HepG2 (cell line): ENCODE results near the gene KLF3. TPM values are rescaled to one million over a fixed set of nuclear protein-coding genes. Genes with fewer than 3 reads are reported as not detected.

ENCODE experiments used
- DR1 ChIP-seq: sonication (generic); formaldehyde crosslinking; IDR thresholded peaks from 2 replicates; pipeline ENCODE4 v1.8.0; 2021; ENCODE audit warnings: mild to moderate bottlenecking, missing genetic modification reagents, inconsistent platforms
- GATA4 ChIP-seq: sonication (generic); IDR thresholded peaks from 2 replicates; pipeline ENCODE4 v1.6.1; 2016; ENCODE audit warnings: antibody characterized with exemption, low read depth, borderline replicate concordance
- GATAD1 ChIP-seq: IDR thresholded peaks from 2 replicates; pipeline ENCODE4 v1.6.1; 2016; ENCODE audit warnings: missing genetic modification reagents, missing compliant biosample characterization
- GATAD2A ChIP-seq: IDR thresholded peaks from 2 replicates; pipeline ENCODE4 v1.6.1; 2016
- ISL2 ChIP-seq: sonication (generic); formaldehyde crosslinking; IDR thresholded peaks from 2 replicates; pipeline ENCODE4 v1.5.0; 2020; ENCODE audit warnings: missing genetic modification reagents
- ISX ChIP-seq: sonication (generic); formaldehyde crosslinking; conservative IDR thresholded peaks from 2 replicates; pipeline ENCODE4 v1.5.0; 2020; ENCODE audit warnings: missing genetic modification reagents
- MED13 ChIP-seq: sonication (generic); formaldehyde crosslinking; IDR thresholded peaks from 2 replicates; pipeline ENCODE4 v1.5.0; 2020; ENCODE audit warnings: missing genetic modification reagents
- MXD4 ChIP-seq: IDR thresholded peaks from 2 replicates; pipeline ENCODE4 v1.6.1; 2016; ENCODE audit warnings: mild to moderate bottlenecking, missing biosample characterization, missing genetic modification reagents
- NFIC ChIP-seq: IDR thresholded peaks from 2 replicates; pipeline ENCODE4 v1.6.1; 2012; ENCODE audit warnings: mild to moderate bottlenecking, low read length, inconsistent platforms
- RXRB ChIP-seq: IDR thresholded peaks from 2 replicates; pipeline ENCODE4 v1.6.1; 2016; ENCODE audit warnings: borderline replicate concordance, missing genetic modification reagents, missing compliant biosample characterization
- SETDB1 ChIP-seq: sonication (generic); formaldehyde crosslinking; IDR thresholded peaks from 2 replicates; pipeline ENCODE4 v1.5.1; 2020; ENCODE audit warnings: missing genetic modification reagents, mild to moderate bottlenecking, borderline replicate concordance
- SMC3 ChIP-seq: IDR thresholded peaks from 2 replicates; pipeline ENCODE4 v1.6.1; 2011; ENCODE audit warnings: low read length, improper control_type of control experiment
- STAG1 ChIP-seq: sonication (generic); formaldehyde crosslinking; IDR thresholded peaks from 2 replicates; pipeline ENCODE4 v1.4.0; 2020; ENCODE audit warnings: missing genetic modification reagents
- TBL1XR1 ChIP-seq: fragments of 150-350 bp; IDR thresholded peaks from 2 replicates; pipeline ENCODE4 v1.6.1; 2014; ENCODE audit warnings: borderline replicate concordance, low read length; ENCODE audit not compliant: partially characterized antibody
- ZBTB1 ChIP-seq: sonication (generic); formaldehyde crosslinking; IDR thresholded peaks from 2 replicates; pipeline ENCODE4 v1.4.0; 2020; ENCODE audit warnings: missing genetic modification reagents, borderline replicate concordance
- ZBTB3 ChIP-seq: sonication (generic); formaldehyde crosslinking; IDR thresholded peaks from 2 replicates; pipeline ENCODE4 v1.4.0; 2020; ENCODE audit warnings: low read depth, mild to moderate bottlenecking, moderate library complexity, missing genetic modification reagents, borderline replicate concordance
- ZBTB8A ChIP-seq: sonication (generic); formaldehyde crosslinking; IDR thresholded peaks from 2 replicates; pipeline ENCODE4 v1.4.0; 2020; ENCODE audit warnings: mild to moderate bottlenecking, low read depth, missing genetic modification reagents, borderline replicate concordance
- ZFY ChIP-seq: sonication (generic); formaldehyde crosslinking; IDR thresholded peaks from 2 replicates; pipeline ENCODE4 v1.4.0; 2020; ENCODE audit warnings: missing genetic modification reagents
- ZMYM2 ChIP-seq: sonication (generic); formaldehyde crosslinking; IDR thresholded peaks from 2 replicates; pipeline ENCODE4 v1.8.0; 2022; ENCODE audit warnings: mild to moderate bottlenecking, missing genetic modification reagents
- ZNF20 ChIP-seq: sonication (generic); formaldehyde crosslinking; IDR thresholded peaks from 2 replicates; pipeline ENCODE4 v1.4.0; 2020; ENCODE audit warnings: mild to moderate bottlenecking, moderate library complexity, missing genetic modification reagents
- ZNF335 ChIP-seq: sonication (generic); formaldehyde crosslinking; IDR thresholded peaks from 2 replicates; pipeline ENCODE4 v1.4.0; 2020; ENCODE audit warnings: missing genetic modification reagents
- ZNF703 ChIP-seq: sonication (generic); formaldehyde crosslinking; IDR thresholded peaks from 2 replicates; pipeline ENCODE4 v1.5.1; 2020; ENCODE audit warnings: missing genetic modification reagents, mild to moderate bottlenecking, moderate library complexity, borderline replicate concordance
- ZNF792 ChIP-seq: IDR thresholded peaks from 2 replicates; pipeline ENCODE4 v1.6.1; 2016
- polyA plus RNA-seq, 8 experiments: library from polyadenylated mRNA; depleted of rRNA in 3 of 8; stranded (reverse) in 7 of 8; unstranded in 1 of 8; fragments of >200 nt; fragmentation: Illumina TruSeq in 4 of 8; extraction: Trizol in 4 of 8; gene quantifications; 2 replicates each; pipeline versions ENCODE4 v1.2.1 to v1.2.3, GENCODE V29; 2011 to 2016; ENCODE audit warnings: low read depth in 4 of 8, missing spikeins in 1 of 8, mixed read lengths in 1 of 8; ENCODE audit not compliant: insufficient read depth in 1 of 8
- total RNA-seq, 5 experiments: library from RNA; depleted of rRNA; stranded (reverse); fragments of >200 nt; fragmentation: Illumina TruSeq; extraction: Trizol; gene quantifications; 2 replicates each; pipeline ENCODE4 v1.2.3, GENCODE V29; 2016; ENCODE audit warnings: low read depth in 1 of 5
- TF ChIP-seq, protein P1 (sequence below): sonication (generic); formaldehyde crosslinking; conservative IDR thresholded peaks from 2 replicates; pipeline ENCODE4 v1.5.0; 2020; ENCODE audit warnings: missing genetic modification reagents
- TF ChIP-seq, protein P2 (sequence below): IDR thresholded peaks from 2 replicates; pipeline ENCODE4 v1.6.1; 2016; ENCODE audit warnings: control low read depth
- TF ChIP-seq, protein P3 (sequence below): sonication (generic); formaldehyde crosslinking; IDR thresholded peaks from 2 replicates; pipeline ENCODE4 v1.9.0; 2021; ENCODE audit warnings: missing genetic modification reagents, borderline replicate concordance
- TF ChIP-seq, protein P4 (sequence below): sonication (generic); formaldehyde crosslinking; IDR thresholded peaks from 2 replicates; pipeline ENCODE4 v1.5.0; 2020; ENCODE audit warnings: missing genetic modification reagents

The KLF3 gene
- total and polyA plus RNA-seq, 2 of the 13 experiments (the other 11 are each of a cell fraction or from before 2014, with no cell fraction given) = 29.1 to 37.8 TPM

DNA sequence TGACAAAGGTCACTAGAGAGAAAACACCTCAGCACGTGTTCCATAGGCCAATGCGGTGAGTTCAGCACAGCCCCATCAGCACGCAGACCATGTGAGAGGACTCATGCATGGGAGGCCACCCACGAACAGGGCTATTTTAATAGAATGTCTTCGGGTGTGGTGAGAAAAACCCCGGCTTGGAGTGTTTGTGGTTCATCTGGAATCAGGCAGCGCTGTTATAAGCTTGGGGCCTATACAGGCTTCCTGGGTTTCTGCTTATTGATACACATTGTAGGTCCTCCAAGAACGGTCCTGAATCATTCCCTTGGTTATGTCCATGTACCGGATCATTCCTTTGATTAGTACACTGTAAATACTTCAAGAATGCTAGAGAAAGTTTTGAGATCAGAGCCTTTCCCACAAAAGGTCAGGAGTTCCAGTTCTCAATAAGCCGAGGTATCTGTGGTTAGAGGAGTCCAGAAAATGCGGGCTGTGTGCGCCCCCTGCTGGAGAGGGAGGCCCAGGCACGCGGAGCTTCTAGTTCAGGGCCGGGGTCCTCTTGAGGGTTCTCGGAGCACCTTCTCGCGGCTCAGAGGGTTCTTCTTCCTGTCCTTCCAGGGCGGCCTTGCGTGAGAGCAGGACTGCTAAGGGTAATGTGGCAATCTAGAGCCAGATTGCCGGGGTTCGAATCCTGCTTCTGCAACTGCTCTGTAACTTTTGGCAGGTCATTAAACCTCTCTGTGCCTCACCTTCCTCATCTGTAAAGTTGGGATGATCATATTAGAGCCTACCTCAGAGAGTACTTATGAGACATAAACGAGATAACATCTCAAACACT is 67.0 kb downstream of the KLF3 start (continued):
- TF ChIP-seq MXD4 (CRISPR knock-in tag) (no peak), SETDB1 (CRISPR knock-in tag) (no peak), ZNF20 (CRISPR knock-in tag) (no peak), ZNF703 (CRISPR knock-in tag) (no peak), ISX (CRISPR knock-in tag) (no peak), TBL1XR1 (no peak), ZMYM2 (CRISPR knock-in tag) (no peak), ISL2 (0 out of 2 replicates have a peak, but pooled peaks have one; percentile 29), MED13 (CRISPR knock-in tag) (no peak), GATAD1 (CRISPR knock-in tag) (no peak), ZNF792 (CRISPR knock-in tag) (no peak), SMC3 (peak; percentile 69), ZBTB1 (no peak), RXRB (CRISPR knock-in tag) (no peak), ZBTB3 (CRISPR knock-in tag) (no peak), NFIC (no peak), ZNF335 (CRISPR knock-in tag) (no peak), STAG1 (CRISPR knock-in tag) (peak; percentile 99), DR1 (CRISPR knock-in tag) (no peak), GATA4 (no peak), ZFY (peak; percentile 36; the same call in 1 of the 2 replicates), ZBTB8A (CRISPR knock-in tag) (no peak), GATAD2A (CRISPR knock-in tag) (0 out of 2 replicates have a peak, but pooled peaks have one; percentile 8)
- TF ChIP-seq, protein P1, sequence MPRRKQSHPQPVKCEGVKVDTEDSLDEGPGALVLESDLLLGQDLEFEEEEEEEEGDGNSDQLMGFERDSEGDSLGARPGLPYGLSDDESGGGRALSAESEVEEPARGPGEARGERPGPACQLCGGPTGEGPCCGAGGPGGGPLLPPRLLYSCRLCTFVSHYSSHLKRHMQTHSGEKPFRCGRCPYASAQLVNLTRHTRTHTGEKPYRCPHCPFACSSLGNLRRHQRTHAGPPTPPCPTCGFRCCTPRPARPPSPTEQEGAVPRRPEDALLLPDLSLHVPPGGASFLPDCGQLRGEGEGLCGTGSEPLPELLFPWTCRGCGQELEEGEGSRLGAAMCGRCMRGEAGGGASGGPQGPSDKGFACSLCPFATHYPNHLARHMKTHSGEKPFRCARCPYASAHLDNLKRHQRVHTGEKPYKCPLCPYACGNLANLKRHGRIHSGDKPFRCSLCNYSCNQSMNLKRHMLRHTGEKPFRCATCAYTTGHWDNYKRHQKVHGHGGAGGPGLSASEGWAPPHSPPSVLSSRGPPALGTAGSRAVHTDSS = no peak
- TF ChIP-seq, protein P2, sequence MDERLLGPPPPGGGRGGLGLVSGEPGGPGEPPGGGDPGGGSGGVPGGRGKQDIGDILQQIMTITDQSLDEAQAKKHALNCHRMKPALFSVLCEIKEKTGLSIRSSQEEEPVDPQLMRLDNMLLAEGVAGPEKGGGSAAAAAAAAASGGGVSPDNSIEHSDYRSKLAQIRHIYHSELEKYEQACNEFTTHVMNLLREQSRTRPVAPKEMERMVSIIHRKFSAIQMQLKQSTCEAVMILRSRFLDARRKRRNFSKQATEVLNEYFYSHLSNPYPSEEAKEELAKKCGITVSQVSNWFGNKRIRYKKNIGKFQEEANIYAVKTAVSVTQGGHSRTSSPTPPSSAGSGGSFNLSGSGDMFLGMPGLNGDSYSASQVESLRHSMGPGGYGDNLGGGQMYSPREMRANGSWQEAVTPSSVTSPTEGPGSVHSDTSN (CRISPR knock-in tag) = no peak
- TF ChIP-seq, protein P3, sequence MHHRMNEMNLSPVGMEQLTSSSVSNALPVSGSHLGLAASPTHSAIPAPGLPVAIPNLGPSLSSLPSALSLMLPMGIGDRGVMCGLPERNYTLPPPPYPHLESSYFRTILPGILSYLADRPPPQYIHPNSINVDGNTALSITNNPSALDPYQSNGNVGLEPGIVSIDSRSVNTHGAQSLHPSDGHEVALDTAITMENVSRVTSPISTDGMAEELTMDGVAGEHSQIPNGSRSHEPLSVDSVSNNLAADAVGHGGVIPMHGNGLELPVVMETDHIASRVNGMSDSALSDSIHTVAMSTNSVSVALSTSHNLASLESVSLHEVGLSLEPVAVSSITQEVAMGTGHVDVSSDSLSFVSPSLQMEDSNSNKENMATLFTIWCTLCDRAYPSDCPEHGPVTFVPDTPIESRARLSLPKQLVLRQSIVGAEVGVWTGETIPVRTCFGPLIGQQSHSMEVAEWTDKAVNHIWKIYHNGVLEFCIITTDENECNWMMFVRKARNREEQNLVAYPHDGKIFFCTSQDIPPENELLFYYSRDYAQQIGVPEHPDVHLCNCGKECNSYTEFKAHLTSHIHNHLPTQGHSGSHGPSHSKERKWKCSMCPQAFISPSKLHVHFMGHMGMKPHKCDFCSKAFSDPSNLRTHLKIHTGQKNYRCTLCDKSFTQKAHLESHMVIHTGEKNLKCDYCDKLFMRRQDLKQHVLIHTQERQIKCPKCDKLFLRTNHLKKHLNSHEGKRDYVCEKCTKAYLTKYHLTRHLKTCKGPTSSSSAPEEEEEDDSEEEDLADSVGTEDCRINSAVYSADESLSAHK (CRISPR knock-in tag) = no peak
- TF ChIP-seq, protein P4, sequence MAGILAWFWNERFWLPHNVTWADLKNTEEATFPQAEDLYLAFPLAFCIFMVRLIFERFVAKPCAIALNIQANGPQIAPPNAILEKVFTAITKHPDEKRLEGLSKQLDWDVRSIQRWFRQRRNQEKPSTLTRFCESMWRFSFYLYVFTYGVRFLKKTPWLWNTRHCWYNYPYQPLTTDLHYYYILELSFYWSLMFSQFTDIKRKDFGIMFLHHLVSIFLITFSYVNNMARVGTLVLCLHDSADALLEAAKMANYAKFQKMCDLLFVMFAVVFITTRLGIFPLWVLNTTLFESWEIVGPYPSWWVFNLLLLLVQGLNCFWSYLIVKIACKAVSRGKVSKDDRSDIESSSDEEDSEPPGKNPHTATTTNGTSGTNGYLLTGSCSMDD (CRISPR knock-in tag) = no peak
